CD4-positive, alpha-beta T cell (primary cell): ENCODE data around the gene VSTM2L. TPM values are rescaled to one million over a fixed set of nuclear protein-coding genes. Genes with fewer than 3 reads are reported as not detected.

Experiments used
- ATAC-seq: fragments of 200-7000 bp; cut with Tn5 transposase; one replicate; pipeline ENCODE4 v1.10.0; 2022; ENCODE audit warnings: mild to moderate bottlenecking; ENCODE audit not compliant: poor library complexity
- CTCF ChIA-PET: fragments of 350-600 bp; sonication (Branson Sonifier 250); formaldehyde crosslinking; loops from one replicate; lab custom pipeline; 2021; ENCODE audit warnings: antibody characterized with exemption, inconsistent platforms; lab: Charles Lee
- POLR2A ChIA-PET: fragments of 350-600 bp; sonication (Branson Sonifier 250); formaldehyde crosslinking; loops from one replicate; lab custom pipeline; 2021; ENCODE audit warnings: antibody characterized with exemption, inconsistent platforms; lab: Charles Lee
- DNase-seq, 14 experiments: peaks; one replicate each; pipeline ENCODE4 v3.0.0-alpha.2; 2013 to 2020; ENCODE audit warnings: mixed read lengths in 2 of 14
- H3K27ac ChIP-seq, 2 donors: one replicate each; pipeline versions ENCODE4 v1.5.1 to v1.7.0; 2013; ENCODE audit warnings: low read length in 2 of 2, low read depth in 1 of 2, mild to moderate bottlenecking in 1 of 2
- H3K27me3 ChIP-seq, 2 experiments: 1 replicate in 1 of 2; 2 replicates in 1 of 2; pipeline versions ENCODE4 v1.6.1 to v1.7.0; 2013; ENCODE audit warnings: low read length in 2 of 2, control low read depth in 1 of 2, mild to moderate bottlenecking in 1 of 2, moderate library complexity in 1 of 2; ENCODE audit not compliant: insufficient read depth in 2 of 2, control insufficient read depth in 1 of 2
- H3K36me3 ChIP-seq: one replicate; pipeline ENCODE4 v1.6.1; 2013; ENCODE audit warnings: low read length, control low read depth; ENCODE audit not compliant: insufficient read depth
- H3K4me1 ChIP-seq: one replicate; pipeline ENCODE4 v1.6.1; 2013; ENCODE audit warnings: low read length, control low read depth; ENCODE audit not compliant: insufficient read depth
- H3K4me3 ChIP-seq: one replicate; pipeline ENCODE4 v1.5.1; 2013; ENCODE audit warnings: mild to moderate bottlenecking, low read length, moderate library complexity
- H3K9me3 ChIP-seq, 2 experiments: 1 replicate in 1 of 2; 2 replicates in 1 of 2; pipeline versions ENCODE4 v1.6.1 to v1.7.0; 2013; ENCODE audit warnings: low read length in 2 of 2, mild to moderate bottlenecking in 2 of 2, control low read depth in 1 of 2, moderate library complexity in 1 of 2; ENCODE audit not compliant: control insufficient read depth in 1 of 2, insufficient read depth in 1 of 2
- H3K27ac Mint-ChIP-seq: one replicate; pipeline ENCODE4 v1.8.0; 2020; ENCODE audit warnings: mixed read lengths
- H3K27me3 Mint-ChIP-seq: one replicate; pipeline ENCODE4 v1.8.0; 2021; ENCODE audit warnings: mixed read lengths
- H3K36me3 Mint-ChIP-seq: one replicate; pipeline ENCODE4 v1.8.0; 2021; ENCODE audit warnings: low read depth, mixed read lengths
- H3K4me1 Mint-ChIP-seq: one replicate; pipeline ENCODE4 v1.8.0; 2021; ENCODE audit warnings: low read depth, mixed read lengths
- H3K4me3 Mint-ChIP-seq: one replicate; pipeline ENCODE4 v1.8.0; 2020; ENCODE audit warnings: mild to moderate bottlenecking, mixed read lengths
- H3K9me3 Mint-ChIP-seq: one replicate; pipeline ENCODE4 v1.8.0; 2020; ENCODE audit warnings: mixed read lengths
- intact Hi-C, 2 experiments: fragments of 100-400 bp; cut with DNase I in 1 of 2; cut with micrococcal nuclease in 1 of 2; formaldehyde crosslinking; loops; one replicate each; pipeline versions ENCODE4 v1.15.1 to v1.9.0; 2023 to 2025; cut with DNase I, micrococcal nuclease
- total RNA-seq, 174 experiments: library from RNA in 2 of 174; stranded (reverse) in 2 of 174; gene quantifications; one replicate each; pipeline ENCODE4 v1.2.3 and lab custom pipeline; 2021 to 2026
- TF ChIP-seq, protein P1 (sequence below): fragments of 200-600 bp; IDR thresholded peaks from one replicate; pipeline ENCODE4 v1.8.0; 2022; ENCODE audit warnings: antibody characterized with exemption, mild to moderate bottlenecking

VSTM2L gene
- total RNA-seq, 2 experiments from 2014 or later, result not detected

DNA sequence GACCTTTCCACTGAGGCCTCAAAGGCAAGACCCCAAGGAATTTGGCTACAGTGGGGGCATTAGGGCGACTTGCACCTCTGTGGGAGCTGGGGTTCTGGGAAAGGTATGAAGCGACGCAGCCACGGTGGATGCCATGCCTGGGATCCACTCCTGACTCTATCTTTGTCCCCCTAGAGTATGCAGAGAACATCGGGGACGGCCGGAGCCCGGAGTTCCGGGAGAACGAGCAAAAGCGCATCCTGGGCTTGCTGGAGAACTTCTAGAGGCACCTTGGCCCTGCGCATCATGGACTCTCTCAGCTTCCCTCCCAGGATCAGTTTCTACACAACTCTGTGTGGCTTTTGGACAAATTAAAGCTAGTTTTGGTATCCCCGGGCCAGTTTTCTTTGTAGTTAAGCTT is 31.2 kb upstream of the VSTM2L start:
- TF ChIP-seq, protein P1, sequence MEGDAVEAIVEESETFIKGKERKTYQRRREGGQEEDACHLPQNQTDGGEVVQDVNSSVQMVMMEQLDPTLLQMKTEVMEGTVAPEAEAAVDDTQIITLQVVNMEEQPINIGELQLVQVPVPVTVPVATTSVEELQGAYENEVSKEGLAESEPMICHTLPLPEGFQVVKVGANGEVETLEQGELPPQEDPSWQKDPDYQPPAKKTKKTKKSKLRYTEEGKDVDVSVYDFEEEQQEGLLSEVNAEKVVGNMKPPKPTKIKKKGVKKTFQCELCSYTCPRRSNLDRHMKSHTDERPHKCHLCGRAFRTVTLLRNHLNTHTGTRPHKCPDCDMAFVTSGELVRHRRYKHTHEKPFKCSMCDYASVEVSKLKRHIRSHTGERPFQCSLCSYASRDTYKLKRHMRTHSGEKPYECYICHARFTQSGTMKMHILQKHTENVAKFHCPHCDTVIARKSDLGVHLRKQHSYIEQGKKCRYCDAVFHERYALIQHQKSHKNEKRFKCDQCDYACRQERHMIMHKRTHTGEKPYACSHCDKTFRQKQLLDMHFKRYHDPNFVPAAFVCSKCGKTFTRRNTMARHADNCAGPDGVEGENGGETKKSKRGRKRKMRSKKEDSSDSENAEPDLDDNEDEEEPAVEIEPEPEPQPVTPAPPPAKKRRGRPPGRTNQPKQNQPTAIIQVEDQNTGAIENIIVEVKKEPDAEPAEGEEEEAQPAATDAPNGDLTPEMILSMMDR, result no peak
- Mint-ChIP-seq H3K9me3 (no peaks in the 10 kb centered on the region), H3K4me1 (no peaks in the 10 kb centered on the region), H3K4me3 (no peak overlapping the region), H3K27ac (no peak overlapping the region), H3K36me3 (peaks cover 72% of the 10 kb centered on the region), H3K27me3 (no peaks in the 10 kb centered on the region)
- Histone ChIP-seq H3K36me3 (peaks cover 27% of the 10 kb centered on the region), H3K4me3 (no peak overlapping the region), H3K27ac (no peak overlapping the region), H3K27me3 (no peaks in the 10 kb centered on the region), H3K9me3 (no peaks in the 10 kb centered on the region), H3K4me1 (no peaks in the 10 kb centered on the region)
- CTCF ChIA-PET, result no interaction called here
- intact Hi-C loops, result no loop called here
- DNase-seq (no peak), ATAC-seq (no peak)
- POLR2A ChIA-PET, result no interaction called here

DNA sequence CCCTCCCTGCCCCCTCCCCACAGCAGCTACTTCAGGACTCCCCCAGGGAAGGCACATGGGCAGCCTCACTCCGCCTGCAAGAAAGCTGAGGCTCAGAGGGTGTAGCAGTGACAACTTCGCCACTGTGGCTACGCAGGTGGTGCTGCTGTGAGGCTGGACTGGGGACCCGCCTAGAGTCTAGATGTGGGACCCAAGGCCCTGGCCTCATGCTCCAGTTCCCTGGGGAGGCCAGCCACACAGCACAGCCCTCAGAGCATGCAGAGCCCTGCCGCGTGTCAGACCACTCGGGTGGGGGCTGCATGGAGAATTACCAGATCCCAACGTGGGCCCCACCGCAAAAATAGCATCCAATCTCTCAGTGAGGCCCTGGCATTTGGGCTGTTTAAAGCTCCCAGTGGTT is 30.8 kb upstream of the VSTM2L start:
- no peak overlapping the region for H3K27ac ChIP-seq
- Mint-ChIP-seq H3K4me1 (no peaks in the 10 kb centered on the region), H3K27ac (no peak overlapping the region), H3K4me3 (no peak overlapping the region), H3K27me3 (no peaks in the 10 kb centered on the region), H3K36me3 (peaks cover 69% of the 10 kb centered on the region), H3K9me3 (no peaks in the 10 kb centered on the region)
- H3K4me1 ChIP-seq, result no peaks in the 10 kb centered on the region
- TF ChIP-seq, protein P1, result no peak
- H3K27me3 ChIP-seq, result no peaks in the 10 kb centered on the region
- intact Hi-C loops, result no loop called here
- ChIA-PET POLR2A (no interaction called here), CTCF (no interaction called here)
- no peaks in the 10 kb centered on the region for H3K9me3 ChIP-seq
- no peak for ATAC-seq
- no peak for DNase-seq
- H3K36me3 ChIP-seq, result peaks cover 23% of the 10 kb centered on the region
- no peak overlapping the region for H3K4me3 ChIP-seq

DNA sequence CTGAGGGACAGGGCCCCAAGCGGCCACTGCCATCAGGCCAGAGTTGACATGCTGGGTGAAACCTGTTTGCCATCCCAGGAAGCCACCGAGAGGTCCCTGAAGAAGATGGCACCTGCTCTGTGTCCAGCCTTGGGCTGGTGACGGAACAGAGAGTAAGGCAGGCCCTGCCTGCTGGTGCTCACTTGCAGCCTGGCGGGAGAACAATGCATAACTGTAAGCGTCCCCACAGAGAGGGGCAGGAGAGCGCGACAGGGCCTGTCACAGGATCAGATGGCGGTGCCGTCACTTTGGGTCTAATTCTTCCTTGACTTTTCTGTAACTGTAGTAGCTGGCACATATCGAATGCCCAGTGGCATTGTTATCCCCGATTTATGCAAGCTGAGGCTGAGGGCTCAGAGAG is 29.0 kb upstream of the VSTM2L start:
- ChIA-PET CTCF (no interaction called here), POLR2A (no interaction called here)
- Mint-ChIP-seq H3K4me1 (no peaks in the 10 kb centered on the region), H3K27me3 (no peaks in the 10 kb centered on the region), H3K27ac (no peak overlapping the region), H3K36me3 (peaks cover 52% of the 10 kb centered on the region), H3K4me3 (no peak overlapping the region), H3K9me3 (no peaks in the 10 kb centered on the region)
- DNase-seq (no peak), ATAC-seq (no peak)
- peaks cover 17% of the 10 kb centered on the region for H3K36me3 ChIP-seq
- H3K4me3 ChIP-seq, result no peak overlapping the region
- intact Hi-C loops, result no loop called here
- H3K27me3 ChIP-seq, result no peaks in the 10 kb centered on the region
- H3K27ac ChIP-seq, result no peak overlapping the region
- TF ChIP-seq, protein P1, result no peak
- H3K9me3 ChIP-seq, result no peaks in the 10 kb centered on the region
- H3K4me1 ChIP-seq, result no peaks in the 10 kb centered on the region
